NCI-H2171 treated with DMSO at 0.1 percent for 48 hours (cell line): ENCODE results near the gene NDRG3.
"Not testable (repeated sequence)": the region's sequence is repeated elsewhere in the genome, so short reads cannot be mapped to it uniquely, and the experiment has no call there.

Experiments
- DNase-seq: peaks from one replicate; lab custom pipeline; 2025; lab: John Stamatoyannopoulos, UW

The NDRG3 gene

GRCh38 chr20:36760647-36761046, 14.8 kb upstream of the NDRG3 start:
- DNase-seq = no peak

GRCh38 chr20:36758276-36758675, 12.4 kb upstream of the NDRG3 start:
- DNase-seq = no peak

GRCh38 chr20:36756496-36756895, 10.6 kb upstream of the NDRG3 start:
- no peak for DNase-seq

GRCh38 chr20:36754656-36755222, 8.8 kb upstream of the NDRG3 start:
- DNase-seq = peak; percentile 64

GRCh38 chr20:36752582-36752981, 6.7 kb upstream of the NDRG3 start:
- DNase-seq = no peak

GRCh38 chr20:36745234-36745926, 510 bp downstream of the NDRG3 start:
- peak; percentile 43 for DNase-seq

GRCh38 chr20:36744764-36745191, 1.1 kb downstream of the NDRG3 start:
- peak; percentile 32 for DNase-seq

- DNase-seq = no peak
Measured at GRCh38 chr20:36744243-36744642, 1.6 kb downstream of the NDRG3 start.

GRCh38 chr20:36742558-36742957, 3.3 kb downstream of the NDRG3 start:
- DNase-seq = no peak

- DNase-seq = no peak
Measured at GRCh38 chr20:36741072-36741471, 4.8 kb downstream of the NDRG3 start.

GRCh38 chr20:36737183-36737499, 8.7 kb downstream of the NDRG3 start:
- DNase-seq = no peak

- DNase-seq = peak; percentile 15
Measured at GRCh38 chr20:36736451-36737182, 9.3 kb downstream of the NDRG3 start.

GRCh38 chr20:36732456-36732855, 13.4 kb downstream of the NDRG3 start:
- DNase-seq = no peak

GRCh38 chr20:36728986-36729385, 16.9 kb downstream of the NDRG3 start:
- no peak for DNase-seq

GRCh38 chr20:36726168-36726567, 19.7 kb downstream of the NDRG3 start:
- no peak for DNase-seq

GRCh38 chr20:36720510-36720909, 25.4 kb downstream of the NDRG3 start:
- DNase-seq = no peak

GRCh38 chr20:36717657-36718056, 28.2 kb downstream of the NDRG3 start:
- DNase-seq = no peak

GRCh38 chr20:36717021-36717420, 28.9 kb downstream of the NDRG3 start:
- DNase-seq = no peak

- DNase-seq = no peak
Measured at GRCh38 chr20:36712775-36713174, 33.1 kb downstream of the NDRG3 start.

GRCh38 chr20:36709126-36709525, 36.8 kb downstream of the NDRG3 start:
- no peak for DNase-seq

- no peak for DNase-seq
Measured at GRCh38 chr20:36703530-36703929, 42.4 kb downstream of the NDRG3 start.

GRCh38 chr20:36700438-36700837, 45.5 kb downstream of the NDRG3 start:
- DNase-seq = no peak

GRCh38 chr20:36695467-36695866, 50.4 kb downstream of the NDRG3 start:
- DNase-seq = not testable (repeated sequence)
